ENCODE measurements around the gene PAXIP1. TPM values are rescaled to one million over a fixed set of nuclear protein-coding genes. Genes with fewer than 3 reads are reported as not detected.

The PAXIP1 gene
- polyA plus RNA-seq, 1 donor = 13.9 TPM

DNA sequence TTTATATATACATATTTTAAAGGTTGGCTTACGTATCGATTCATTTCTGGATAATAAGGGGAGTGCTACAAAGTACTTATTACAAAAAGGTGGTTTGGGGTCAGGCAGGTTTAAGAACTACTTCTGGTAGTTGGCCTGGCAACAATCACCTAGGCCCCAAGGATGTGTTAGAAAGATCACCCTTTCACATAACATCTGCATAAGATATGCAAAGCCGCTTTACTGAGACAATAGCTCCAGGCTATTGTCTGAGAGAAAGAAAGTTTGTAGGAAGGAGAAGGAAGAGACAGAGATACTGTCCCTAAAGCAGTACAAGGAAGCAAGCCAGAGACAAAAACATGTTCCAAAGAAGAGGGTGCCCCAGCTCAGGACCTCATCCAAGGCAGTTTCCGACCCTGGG lies 6.2 kb downstream of the PAXIP1 start:
- Histone ChIP-seq H3K9me3 (ENCODE audit: control insufficient read depth, low read depth, low read length) (no peaks in the 10 kb centered on the region), H3K27ac (ENCODE audit: low read length) (no peak overlapping the region), H3K27me3 (ENCODE audit: control insufficient read depth, insufficient read depth, low read length) (no peaks in the 10 kb centered on the region), H3K4me3 (ENCODE audit: low read length) (no peak overlapping the region), H3K36me3 (ENCODE audit: control insufficient read depth, insufficient read depth, low read length) (peaks cover 44% of the 10 kb centered on the region), H3K4me1 (ENCODE audit: control insufficient read depth, insufficient read depth, low read length) (no peaks in the 10 kb centered on the region)
- no peak for DNase-seq
- WGBS (ENCODE audit: insufficient coverage, low lambda C conversion rate) = 100% methylated on average over 2 of the region's 4 CpGs

DNA sequence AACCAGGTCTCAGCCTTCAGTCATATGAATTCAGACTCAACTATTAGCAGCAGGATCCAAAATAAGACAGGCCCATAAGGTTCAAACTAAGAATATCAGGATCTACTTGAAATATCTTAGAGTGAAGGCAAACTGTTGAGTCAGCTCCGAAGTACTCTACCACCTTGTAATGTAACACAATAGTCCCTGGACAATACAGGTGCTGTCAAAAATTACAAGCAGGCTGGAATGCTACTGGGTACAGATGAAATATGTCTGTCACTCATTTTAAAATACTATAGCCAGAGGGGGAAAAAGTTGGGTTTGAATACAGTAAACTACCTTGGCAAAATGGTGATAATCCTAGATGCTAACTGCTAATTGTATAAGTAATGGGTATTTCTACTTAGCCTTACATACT lies 6.8 kb downstream of the PAXIP1 start:
- H3K9me3 ChIP-seq (ENCODE audit: control insufficient read depth, low read depth, low read length) = no peaks in the 10 kb centered on the region
- peaks cover 44% of the 10 kb centered on the region for H3K36me3 ChIP-seq (ENCODE audit: control insufficient read depth, insufficient read depth, low read length)
- DNase-seq = no peak
- no peaks in the 10 kb centered on the region for H3K27me3 ChIP-seq (ENCODE audit: control insufficient read depth, insufficient read depth, low read length)
- H3K4me1 ChIP-seq (ENCODE audit: control insufficient read depth, insufficient read depth, low read length) = no peaks in the 10 kb centered on the region
- H3K27ac ChIP-seq (ENCODE audit: low read length) = no peak overlapping the region
- no CpG with 5 or more reads among the region's 1 CpG for WGBS (ENCODE audit: insufficient coverage, low lambda C conversion rate)
- H3K4me3 ChIP-seq (ENCODE audit: low read length) = no peak overlapping the region

DNA sequence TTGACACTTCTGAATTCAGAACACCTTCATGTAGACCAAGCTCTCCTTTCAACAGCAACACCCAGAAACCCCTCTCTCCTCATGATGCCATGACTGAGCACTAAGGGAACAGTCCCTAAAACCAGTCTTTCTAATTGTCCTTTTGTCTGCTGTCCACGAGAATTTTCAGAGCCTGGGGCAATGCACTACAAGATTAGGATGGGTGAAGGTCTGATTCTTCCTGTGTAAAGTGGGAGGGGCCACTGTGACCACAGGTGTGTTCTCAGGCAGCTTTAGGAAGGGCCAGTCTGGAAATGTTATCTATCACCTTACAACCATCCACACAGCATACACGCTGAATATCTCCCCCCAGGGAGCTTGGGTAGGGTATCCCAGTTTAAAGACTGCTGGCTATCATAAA lies 7.9 kb downstream of the PAXIP1 start:
- WGBS (ENCODE audit: insufficient coverage, low lambda C conversion rate) = no CpG with 5 or more reads among the region's 2 CpGs
- DNase-seq = no peak
- Histone ChIP-seq H3K27ac (ENCODE audit: low read length) (no peak overlapping the region), H3K36me3 (ENCODE audit: control insufficient read depth, insufficient read depth, low read length) (peaks cover 47% of the 10 kb centered on the region), H3K4me3 (ENCODE audit: low read length) (no peak overlapping the region), H3K27me3 (ENCODE audit: control insufficient read depth, insufficient read depth, low read length) (no peaks in the 10 kb centered on the region), H3K9me3 (ENCODE audit: control insufficient read depth, low read depth, low read length) (no peaks in the 10 kb centered on the region), H3K4me1 (ENCODE audit: control insufficient read depth, insufficient read depth, low read length) (no peaks in the 10 kb centered on the region)

DNA sequence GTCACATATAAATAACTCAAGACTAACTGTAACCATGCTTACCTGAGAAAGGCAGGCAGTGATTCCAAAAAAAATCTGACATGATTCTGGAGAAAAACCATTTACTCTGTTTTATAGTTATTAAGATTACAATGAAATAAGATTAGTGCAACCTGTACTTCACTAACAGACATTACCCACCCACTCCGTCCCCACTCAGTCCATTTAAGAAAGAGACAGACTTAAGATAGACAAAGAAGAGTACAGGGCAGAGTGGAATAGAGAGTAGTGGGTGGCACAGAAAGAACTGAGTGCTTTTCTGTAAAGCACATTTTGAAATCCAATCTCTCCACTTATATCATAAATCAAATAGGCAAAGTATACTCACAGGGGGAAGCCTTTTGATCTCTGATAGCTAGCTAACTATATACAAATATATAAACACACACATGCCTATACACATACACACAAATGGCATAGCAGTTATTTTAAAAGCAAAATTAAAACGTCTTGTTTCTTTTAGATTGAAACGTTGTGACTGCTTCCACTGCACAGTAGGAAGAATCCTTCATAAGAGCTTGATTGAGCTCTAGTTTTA lies 11.9 kb downstream of the PAXIP1 start:
- no peak overlapping the region for H3K27ac ChIP-seq (ENCODE audit: low read length)
- no peaks in the 10 kb centered on the region for H3K27me3 ChIP-seq (ENCODE audit: control insufficient read depth, insufficient read depth, low read length)
- no peaks in the 10 kb centered on the region for H3K9me3 ChIP-seq (ENCODE audit: control insufficient read depth, low read depth, low read length)
- H3K4me1 ChIP-seq (ENCODE audit: control insufficient read depth, insufficient read depth, low read length) = no peaks in the 10 kb centered on the region
- H3K4me3 ChIP-seq (ENCODE audit: low read length) = no peak overlapping the region
- WGBS (ENCODE audit: insufficient coverage, low lambda C conversion rate) = 69% methylated on average over 2 of the region's 3 CpGs
- peaks cover 37% of the 10 kb centered on the region for H3K36me3 ChIP-seq (ENCODE audit: control insufficient read depth, insufficient read depth, low read length)
- DNase-seq = no peak

- H3K4me3 ChIP-seq (ENCODE audit: low read length) = no peak overlapping the region
- peaks cover 24% of the 10 kb centered on the region for H3K36me3 ChIP-seq (ENCODE audit: control insufficient read depth, insufficient read depth, low read length)
- WGBS (ENCODE audit: insufficient coverage, low lambda C conversion rate) = no CpG with 5 or more reads among the region's 3 CpGs
- H3K4me1 ChIP-seq (ENCODE audit: control insufficient read depth, insufficient read depth, low read length) = no peaks in the 10 kb centered on the region
- no peak overlapping the region for H3K27ac ChIP-seq (ENCODE audit: low read length)
- no peaks in the 10 kb centered on the region for H3K9me3 ChIP-seq (ENCODE audit: control insufficient read depth, low read depth, low read length)
- H3K27me3 ChIP-seq (ENCODE audit: control insufficient read depth, insufficient read depth, low read length) = no peaks in the 10 kb centered on the region
- DNase-seq = no peak
These were observed 15.4 kb downstream of the PAXIP1 start for GRCh38 chr7:154987571-154987970.

DNA sequence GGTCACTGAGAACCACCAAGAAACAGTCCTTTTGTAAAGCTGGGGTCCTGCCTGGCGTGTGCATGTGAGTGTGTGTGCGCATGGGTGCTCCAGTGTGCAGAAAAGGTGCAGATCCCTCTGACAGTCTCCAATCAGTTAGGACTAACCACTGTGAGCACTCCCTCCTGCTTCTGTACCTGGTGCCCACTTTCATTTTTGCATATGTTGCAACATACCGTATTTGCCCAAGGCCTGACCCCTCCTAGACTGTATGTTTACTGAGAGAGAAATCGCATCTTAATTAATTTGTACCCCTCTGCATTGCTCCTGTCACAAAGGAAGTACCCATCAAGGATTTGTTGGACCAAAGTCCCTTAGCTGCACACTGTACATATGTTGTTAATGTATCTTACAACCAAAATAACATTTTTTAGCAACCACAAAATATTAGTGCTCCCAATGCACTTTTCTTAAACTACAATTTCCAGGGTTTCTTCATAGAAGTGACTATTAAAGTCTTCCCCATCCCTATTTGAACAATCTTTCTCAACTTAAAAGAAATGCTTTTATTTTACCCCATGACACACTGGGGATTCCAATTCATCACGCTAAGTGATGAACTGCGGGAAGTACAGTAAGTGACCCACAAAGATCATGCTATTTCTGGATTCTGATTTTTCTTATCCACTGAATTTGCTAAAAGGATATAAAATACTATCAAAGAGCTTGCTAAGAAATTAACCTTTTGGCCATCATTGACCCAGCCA lies 16.6 kb downstream of the PAXIP1 start:
- H3K4me3 ChIP-seq (ENCODE audit: low read length) = no peak overlapping the region
- H3K27ac ChIP-seq (ENCODE audit: low read length) = no peak overlapping the region
- no peaks in the 10 kb centered on the region for H3K9me3 ChIP-seq (ENCODE audit: control insufficient read depth, low read depth, low read length)
- H3K27me3 ChIP-seq (ENCODE audit: control insufficient read depth, insufficient read depth, low read length) = no peaks in the 10 kb centered on the region
- no peaks in the 10 kb centered on the region for H3K4me1 ChIP-seq (ENCODE audit: control insufficient read depth, insufficient read depth, low read length)
- peaks cover 24% of the 10 kb centered on the region for H3K36me3 ChIP-seq (ENCODE audit: control insufficient read depth, insufficient read depth, low read length)
- WGBS (ENCODE audit: insufficient coverage, low lambda C conversion rate) = no CpG with 5 or more reads among the region's 6 CpGs
- DNase-seq = no peak

DNA sequence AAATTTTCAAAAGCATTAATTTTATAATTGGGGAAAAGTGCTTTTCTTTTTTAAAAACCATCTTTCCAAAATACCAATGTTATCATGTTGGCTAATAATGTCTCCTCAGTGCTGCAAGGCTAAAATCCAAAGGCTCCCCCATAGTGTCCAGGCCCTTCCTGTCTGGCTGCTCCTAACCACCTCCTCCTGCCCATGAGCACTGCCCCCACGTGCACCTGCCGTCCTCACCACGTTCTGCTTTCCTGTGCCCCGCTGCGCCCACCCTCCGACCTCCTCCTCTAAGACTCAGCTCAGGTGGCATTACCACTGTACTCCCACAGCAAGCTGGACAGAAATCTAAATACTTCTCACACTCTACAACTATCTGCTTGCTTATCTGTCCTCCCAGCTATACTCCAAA lies 17.7 kb downstream of the PAXIP1 start:
- DNase-seq = no peak
- no peaks in the 10 kb centered on the region for H3K4me1 ChIP-seq (ENCODE audit: control insufficient read depth, insufficient read depth, low read length)
- no peaks in the 10 kb centered on the region for H3K9me3 ChIP-seq (ENCODE audit: control insufficient read depth, low read depth, low read length)
- peaks cover 25% of the 10 kb centered on the region for H3K36me3 ChIP-seq (ENCODE audit: control insufficient read depth, insufficient read depth, low read length)
- H3K27me3 ChIP-seq (ENCODE audit: control insufficient read depth, insufficient read depth, low read length) = no peaks in the 10 kb centered on the region
- no peak overlapping the region for H3K4me3 ChIP-seq (ENCODE audit: low read length)
- H3K27ac ChIP-seq (ENCODE audit: low read length) = no peak overlapping the region
- WGBS (ENCODE audit: insufficient coverage, low lambda C conversion rate) = no CpG with 5 or more reads among the region's 6 CpGs

GRCh38 chr7:154984601-154985188 lies 18.2 kb downstream of the PAXIP1 start:
- Histone ChIP-seq H3K9me3 (ENCODE audit: control insufficient read depth, low read depth, low read length) (no peaks in the 10 kb centered on the region), H3K27me3 (ENCODE audit: control insufficient read depth, insufficient read depth, low read length) (no peaks in the 10 kb centered on the region), H3K27ac (ENCODE audit: low read length) (no peak overlapping the region), H3K36me3 (ENCODE audit: control insufficient read depth, insufficient read depth, low read length) (peaks cover 27% of the 10 kb centered on the region), H3K4me3 (ENCODE audit: low read length) (no peak overlapping the region), H3K4me1 (ENCODE audit: control insufficient read depth, insufficient read depth, low read length) (no peaks in the 10 kb centered on the region)
- DNase-seq = no peak
- no CpG with 5 or more reads among the region's 6 CpGs for WGBS (ENCODE audit: insufficient coverage, low lambda C conversion rate)

- WGBS (ENCODE audit: insufficient coverage, low lambda C conversion rate) = no CpG with 5 or more reads among the region's 3 CpGs
- peaks cover 46% of the 10 kb centered on the region for H3K36me3 ChIP-seq (ENCODE audit: control insufficient read depth, insufficient read depth, low read length)
These were observed 24.9 kb downstream of the PAXIP1 start for GRCh38 chr7:154978017-154978416.

GRCh38 chr7:154977250-154977649 lies 25.7 kb downstream of the PAXIP1 start:
- no peaks in the 10 kb centered on the region for H3K27me3 ChIP-seq (ENCODE audit: control insufficient read depth, insufficient read depth, low read length)
- H3K36me3 ChIP-seq (ENCODE audit: control insufficient read depth, insufficient read depth, low read length) = peaks cover 51% of the 10 kb centered on the region
- H3K27ac ChIP-seq (ENCODE audit: low read length) = no peak overlapping the region
- no CpG with 5 or more reads among the region's 6 CpGs for WGBS (ENCODE audit: insufficient coverage, low lambda C conversion rate)
- no peak for DNase-seq
- H3K9me3 ChIP-seq (ENCODE audit: control insufficient read depth, low read depth, low read length) = no peaks in the 10 kb centered on the region
- no peak overlapping the region for H3K4me3 ChIP-seq (ENCODE audit: low read length)
- H3K4me1 ChIP-seq (ENCODE audit: control insufficient read depth, insufficient read depth, low read length) = no peaks in the 10 kb centered on the region

More at GRCh38 chr7:154978017-154978416, 24.9 kb downstream of the PAXIP1 start:
- no peaks in the 10 kb centered on the region for H3K4me1 ChIP-seq (ENCODE audit: control insufficient read depth, insufficient read depth, low read length)
- no peaks in the 10 kb centered on the region for H3K27me3 ChIP-seq (ENCODE audit: control insufficient read depth, insufficient read depth, low read length)
- no peak overlapping the region for H3K27ac ChIP-seq (ENCODE audit: low read length)
- H3K4me3 ChIP-seq (ENCODE audit: low read length) = no peak overlapping the region
- DNase-seq = no peak
- no peaks in the 10 kb centered on the region for H3K9me3 ChIP-seq (ENCODE audit: control insufficient read depth, low read depth, low read length)
